Liver (tissue), 9 donors: Measurements from ENCODE around the gene PHF21B. TPM values are rescaled to one million over a fixed set of nuclear protein-coding genes. Genes with fewer than 3 reads are reported as not detected.

ENCODE experiments used
- DNase-seq: peaks from one replicate; pipeline ENCODE4 v3.0.0-alpha.2; 2017; ENCODE audit warnings: low spot score
- H3K27ac ChIP-seq, 2 donors: one replicate each; pipeline ENCODE4 v1.7.0; 2013; ENCODE audit warnings: inconsistent platforms in 2 of 2, low read length in 2 of 2, control low read depth in 1 of 2, low read depth in 1 of 2, mild to moderate bottlenecking in 1 of 2
- H3K27me3 ChIP-seq, 4 donors: one replicate each; pipeline versions ENCODE4 v1.6.1 to v1.7.0; 2013; ENCODE audit warnings: low read length in 3 of 4, inconsistent platforms in 1 of 4, mild to moderate bottlenecking in 1 of 4, moderate library complexity in 1 of 4; ENCODE audit not compliant: control insufficient read depth in 4 of 4, insufficient read depth in 4 of 4
- H3K36me3 ChIP-seq, 4 donors: one replicate each; pipeline versions ENCODE4 v1.6.1 to v1.7.0; 2013; ENCODE audit warnings: low read length in 3 of 4, mild to moderate bottlenecking in 3 of 4, low read depth in 1 of 4, moderate library complexity in 1 of 4; ENCODE audit not compliant: control insufficient read depth in 4 of 4, insufficient read depth in 3 of 4
- H3K4me1 ChIP-seq, 4 donors: one replicate each; pipeline versions ENCODE4 v1.6.1 to v1.7.0; 2013; ENCODE audit warnings: low read length in 3 of 4, mild to moderate bottlenecking in 3 of 4, moderate library complexity in 1 of 4; ENCODE audit not compliant: control insufficient read depth in 4 of 4, insufficient read depth in 4 of 4
- H3K4me3 ChIP-seq, 3 donors: one replicate each; pipeline versions ENCODE4 v1.6.1 to v1.7.0; 2013; ENCODE audit warnings: low read length in 3 of 3, control low read depth in 1 of 3, low read depth in 1 of 3, mild to moderate bottlenecking in 1 of 3
- H3K9ac ChIP-seq, 2 donors: one replicate each; pipeline ENCODE4 v1.7.0; 2013; ENCODE audit warnings: low read length in 2 of 2, mild to moderate bottlenecking in 2 of 2, moderate library complexity in 2 of 2, control low read depth in 1 of 2, low read depth in 1 of 2
- H3K9me3 ChIP-seq, 4 donors: one replicate each; pipeline versions ENCODE4 v1.6.1 to v1.7.0; 2013; ENCODE audit warnings: low read length in 3 of 4; ENCODE audit not compliant: control insufficient read depth in 4 of 4
- EGR1 ChIP-seq, 2 donors: IDR thresholded peaks; 2 replicates each; pipeline ENCODE4 v1.6.1; 2016 to 2018; ENCODE audit warnings: antibody characterized with exemption in 2 of 2, low read depth in 2 of 2
- FOXA1 ChIP-seq: IDR thresholded peaks from 2 replicates; pipeline ENCODE4 v1.6.1; 2016; ENCODE audit warnings: antibody characterized with exemption
- FOXA2 ChIP-seq: IDR thresholded peaks from 2 replicates; pipeline ENCODE4 v1.6.1; 2016; ENCODE audit warnings: antibody characterized with exemption
- HNF4A ChIP-seq, 2 donors: conservative IDR thresholded peaks; 2 replicates each; pipeline ENCODE4 v1.6.1; 2016; ENCODE audit warnings: antibody characterized with exemption in 2 of 2, mild to moderate bottlenecking in 2 of 2
- HNF4G ChIP-seq: IDR thresholded peaks from 2 replicates; pipeline ENCODE4 v1.6.1; 2016; ENCODE audit warnings: antibody characterized with exemption
- JUND ChIP-seq, 2 donors: IDR thresholded peaks; 2 replicates each; pipeline ENCODE4 v1.6.1; 2016; ENCODE audit warnings: antibody characterized with exemption in 2 of 2
- NR2F2 ChIP-seq: IDR thresholded peaks from 2 replicates; pipeline ENCODE4 v1.6.1; 2016; ENCODE audit warnings: antibody characterized with exemption
- RAD21 ChIP-seq, 2 donors: IDR thresholded peaks; 2 replicates each; pipeline ENCODE4 v1.6.1; 2016; ENCODE audit warnings: antibody characterized with exemption in 2 of 2, mild to moderate bottlenecking in 2 of 2
- RXRA ChIP-seq, 2 donors: IDR thresholded peaks; 2 replicates each; pipeline ENCODE4 v1.6.1; 2017 to 2018; ENCODE audit warnings: antibody characterized with exemption in 2 of 2, mild to moderate bottlenecking in 1 of 2
- SP1 ChIP-seq: IDR thresholded peaks from 2 replicates; pipeline ENCODE4 v1.6.1; 2018; ENCODE audit warnings: antibody characterized with exemption, mild to moderate bottlenecking
- TAF1 ChIP-seq: conservative IDR thresholded peaks from 2 replicates; pipeline ENCODE4 v1.6.1; 2016; ENCODE audit warnings: antibody characterized with exemption, mild to moderate bottlenecking
- WGBS: extraction: QIAGEN DNeasy Blood & Tissue Kit; methylation state at CpG from one replicate; pipeline ENCODE4 v1.1.7; 2013; 5-methylcytosine and 5-hydroxymethylcytosine counted together
- polyA plus RNA-seq, 2 donors: library from polyadenylated mRNA; stranded (reverse) in 1 of 2; unstranded in 1 of 2; fragments of 200-250 nt in 1 of 2; fragments of >200 nt in 1 of 2; fragmentation: Nextera tagmentation in 1 of 2; extraction: Ambion mirVana in 1 of 2; gene quantifications; one replicate each; pipeline versions ENCODE4 v1.2.1 to v1.2.3, GENCODE V29; 2013 to 2015
- total RNA-seq, 2 donors: library from RNA; depleted of rRNA; stranded (reverse); fragments of >200 nt; gene quantifications; one replicate each; pipeline ENCODE4 v1.2.3, GENCODE V29; 2014
- TF ChIP-seq, protein P1 (sequence below): IDR thresholded peaks from 2 replicates; pipeline ENCODE4 v1.6.1; 2016; ENCODE audit warnings: antibody characterized with exemption
- TF ChIP-seq, protein P2 (sequence below): IDR thresholded peaks from 2 replicates; pipeline ENCODE4 v1.6.1; 2016; ENCODE audit warnings: antibody characterized with exemption
- TF ChIP-seq, protein P3 (sequence below): IDR thresholded peaks from 2 replicates; pipeline ENCODE4 v1.6.1; 2016; ENCODE audit warnings: antibody characterized with exemption
- TF ChIP-seq, protein P4 (sequence below): fragments of 150-350 bp; IDR thresholded peaks from 2 replicates; pipeline ENCODE4 v1.5.1; 2017; ENCODE audit warnings: improper control_type of control experiment, low read depth, low read length; ENCODE audit not compliant: missing input control
- donor health status: healthy.
- donor health status: healthy.
- donor health status: healthy.
- donor health status: healthy.
- donor health status: healthy.

PHF21B gene
- total and polyA plus RNA-seq, 4 donors = not detected

DNA sequence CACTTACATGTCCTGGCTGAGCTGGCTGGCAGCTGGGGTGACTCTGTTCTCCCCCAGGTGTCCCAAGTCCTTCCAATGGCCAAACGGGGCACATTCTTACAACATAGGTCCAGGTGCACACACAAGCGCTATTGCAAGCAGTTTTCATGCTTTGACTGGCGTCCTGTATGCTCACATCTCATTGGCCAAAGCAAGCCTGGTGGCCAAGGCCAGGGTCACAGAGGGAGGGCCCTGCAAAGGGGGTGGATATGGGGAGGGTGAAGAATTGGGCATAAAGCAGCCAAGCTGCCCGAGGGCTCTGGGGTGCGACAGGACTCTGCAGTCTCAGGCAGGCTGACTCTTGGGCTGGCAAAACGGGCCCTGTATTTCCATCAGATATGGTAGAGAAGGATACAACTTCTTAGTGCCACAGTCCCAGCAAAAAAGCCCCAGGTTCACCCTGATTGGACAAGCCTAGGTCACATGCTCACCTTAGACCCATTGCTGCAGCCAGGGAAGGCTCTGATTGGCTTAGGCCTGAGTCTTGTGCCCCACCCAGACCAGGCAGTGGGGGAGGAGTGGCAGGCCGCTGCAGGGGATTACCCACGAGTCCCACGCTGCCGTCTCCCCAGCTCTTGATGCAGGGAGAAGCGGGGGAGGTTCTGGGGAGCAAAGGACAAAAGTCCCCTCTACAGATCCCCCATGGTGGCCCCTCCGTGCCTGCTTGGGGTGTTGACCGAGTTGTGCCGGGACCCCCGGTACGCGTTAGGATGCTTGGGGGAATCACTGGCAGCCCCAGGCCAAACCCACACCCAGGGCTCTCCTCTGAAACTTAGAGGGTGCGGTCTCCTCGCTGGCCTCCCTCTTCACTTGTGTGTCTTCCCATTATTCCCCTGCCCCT is 146.6 kb downstream of the PHF21B start:
- TF ChIP-seq, protein P1, sequence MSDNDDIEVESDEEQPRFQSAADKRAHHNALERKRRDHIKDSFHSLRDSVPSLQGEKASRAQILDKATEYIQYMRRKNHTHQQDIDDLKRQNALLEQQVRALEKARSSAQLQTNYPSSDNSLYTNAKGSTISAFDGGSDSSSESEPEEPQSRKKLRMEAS = no peak
- TF ChIP-seq, protein P2, sequence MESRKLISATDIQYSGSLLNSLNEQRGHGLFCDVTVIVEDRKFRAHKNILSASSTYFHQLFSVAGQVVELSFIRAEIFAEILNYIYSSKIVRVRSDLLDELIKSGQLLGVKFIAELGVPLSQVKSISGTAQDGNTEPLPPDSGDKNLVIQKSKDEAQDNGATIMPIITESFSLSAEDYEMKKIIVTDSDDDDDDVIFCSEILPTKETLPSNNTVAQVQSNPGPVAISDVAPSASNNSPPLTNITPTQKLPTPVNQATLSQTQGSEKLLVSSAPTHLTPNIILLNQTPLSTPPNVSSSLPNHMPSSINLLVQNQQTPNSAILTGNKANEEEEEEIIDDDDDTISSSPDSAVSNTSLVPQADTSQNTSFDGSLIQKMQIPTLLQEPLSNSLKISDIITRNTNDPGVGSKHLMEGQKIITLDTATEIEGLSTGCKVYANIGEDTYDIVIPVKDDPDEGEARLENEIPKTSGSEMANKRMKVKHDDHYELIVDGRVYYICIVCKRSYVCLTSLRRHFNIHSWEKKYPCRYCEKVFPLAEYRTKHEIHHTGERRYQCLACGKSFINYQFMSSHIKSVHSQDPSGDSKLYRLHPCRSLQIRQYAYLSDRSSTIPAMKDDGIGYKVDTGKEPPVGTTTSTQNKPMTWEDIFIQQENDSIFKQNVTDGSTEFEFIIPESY = no peak
- TF ChIP-seq EGR1 (IDR thresholded peaks at IDR 0.05; ENCODE audit: low read depth in 2 of 2) (no peak), RXRA (IDR thresholded peaks at IDR 0.05) (no peak), FOXA2 (no peak), SP1 (no peak), JUND (IDR thresholded peaks at IDR 0.05) (no peak), HNF4G (no peak), RAD21 (IDR thresholded peaks at IDR 0.05) (no peak)
- TF ChIP-seq, protein P3, sequence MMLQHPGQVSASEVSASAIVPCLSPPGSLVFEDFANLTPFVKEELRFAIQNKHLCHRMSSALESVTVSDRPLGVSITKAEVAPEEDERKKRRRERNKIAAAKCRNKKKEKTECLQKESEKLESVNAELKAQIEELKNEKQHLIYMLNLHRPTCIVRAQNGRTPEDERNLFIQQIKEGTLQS = no peak
- no peaks in the 10 kb centered on the region for H3K36me3 ChIP-seq
- no peak for DNase-seq
- H3K9ac ChIP-seq = no peak overlapping the region
- 87% methylated on average over 19 of the region's 19 CpGs for WGBS
- H3K27me3 ChIP-seq = no peaks in the 10 kb centered on the region
- H3K27ac ChIP-seq = no peak overlapping the region
- H3K9me3 ChIP-seq = no peaks in the 10 kb centered on the region
- H3K4me3 ChIP-seq = no peak overlapping the region
- no peaks in the 10 kb centered on the region for H3K4me1 ChIP-seq

DNA sequence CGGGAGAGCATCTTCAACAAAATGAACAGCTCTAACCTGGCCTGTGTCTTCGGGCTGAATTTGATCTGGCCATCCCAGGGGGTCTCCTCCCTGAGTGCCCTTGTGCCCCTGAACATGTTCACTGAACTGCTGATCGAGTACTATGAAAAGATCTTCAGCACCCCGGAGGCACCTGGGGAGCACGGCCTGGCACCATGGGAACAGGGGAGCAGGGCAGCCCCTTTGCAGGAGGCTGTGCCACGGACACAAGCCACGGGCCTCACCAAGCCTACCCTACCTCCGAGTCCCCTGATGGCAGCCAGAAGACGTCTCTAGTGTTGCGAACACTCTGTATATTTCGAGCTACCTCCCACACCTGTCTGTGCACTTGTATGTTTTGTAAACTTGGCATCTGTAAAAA is 147.5 kb downstream of the PHF21B start:
- no peaks in the 10 kb centered on the region for H3K27me3 ChIP-seq
- H3K27ac ChIP-seq = no peak overlapping the region
- H3K4me1 ChIP-seq = no peaks in the 10 kb centered on the region
- TF ChIP-seq HNF4G = no peak
- no peak for TF ChIP-seq RAD21 (IDR thresholded peaks at IDR 0.05)
- H3K36me3 ChIP-seq = no peaks in the 10 kb centered on the region
- no peaks in the 10 kb centered on the region for H3K9me3 ChIP-seq
- no peak overlapping the region for H3K9ac ChIP-seq
- WGBS = 87% methylated on average over 11 of the region's 11 CpGs
- DNase-seq = no peak
- no peak overlapping the region for H3K4me3 ChIP-seq

DNA sequence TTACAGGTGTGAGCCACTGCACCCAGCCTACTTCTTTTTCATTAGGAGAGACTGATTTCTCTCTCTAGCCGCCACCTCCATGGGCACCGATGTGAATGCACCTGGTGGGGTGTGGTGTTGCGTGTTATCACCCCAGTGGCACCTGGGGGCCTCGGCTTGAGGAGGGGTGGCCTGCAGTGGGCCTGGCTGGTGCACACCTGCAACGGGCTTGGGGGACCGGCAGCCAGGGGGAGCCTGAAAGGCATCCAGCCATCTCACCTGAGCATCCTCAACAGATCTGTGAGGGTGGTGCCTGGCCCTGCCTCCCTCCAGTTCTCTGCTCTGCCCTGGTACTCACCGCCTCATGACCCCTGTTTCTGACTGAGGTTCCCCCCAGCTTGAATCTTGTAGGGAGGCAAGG is 148.6 kb downstream of the PHF21B start:
- Histone ChIP-seq H3K4me3 (no peak overlapping the region), H3K27me3 (no peaks in the 10 kb centered on the region), H3K27ac (no peak overlapping the region), H3K36me3 (no peaks in the 10 kb centered on the region), H3K4me1 (no peaks in the 10 kb centered on the region), H3K9ac (no peak overlapping the region), H3K9me3 (no peaks in the 10 kb centered on the region)
- no peak for DNase-seq
- 89% methylated on average over 7 of the region's 7 CpGs for WGBS
- no peak for TF ChIP-seq NR2F2
- TF ChIP-seq, protein P4, sequence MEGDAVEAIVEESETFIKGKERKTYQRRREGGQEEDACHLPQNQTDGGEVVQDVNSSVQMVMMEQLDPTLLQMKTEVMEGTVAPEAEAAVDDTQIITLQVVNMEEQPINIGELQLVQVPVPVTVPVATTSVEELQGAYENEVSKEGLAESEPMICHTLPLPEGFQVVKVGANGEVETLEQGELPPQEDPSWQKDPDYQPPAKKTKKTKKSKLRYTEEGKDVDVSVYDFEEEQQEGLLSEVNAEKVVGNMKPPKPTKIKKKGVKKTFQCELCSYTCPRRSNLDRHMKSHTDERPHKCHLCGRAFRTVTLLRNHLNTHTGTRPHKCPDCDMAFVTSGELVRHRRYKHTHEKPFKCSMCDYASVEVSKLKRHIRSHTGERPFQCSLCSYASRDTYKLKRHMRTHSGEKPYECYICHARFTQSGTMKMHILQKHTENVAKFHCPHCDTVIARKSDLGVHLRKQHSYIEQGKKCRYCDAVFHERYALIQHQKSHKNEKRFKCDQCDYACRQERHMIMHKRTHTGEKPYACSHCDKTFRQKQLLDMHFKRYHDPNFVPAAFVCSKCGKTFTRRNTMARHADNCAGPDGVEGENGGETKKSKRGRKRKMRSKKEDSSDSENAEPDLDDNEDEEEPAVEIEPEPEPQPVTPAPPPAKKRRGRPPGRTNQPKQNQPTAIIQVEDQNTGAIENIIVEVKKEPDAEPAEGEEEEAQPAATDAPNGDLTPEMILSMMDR = no peak
- TF ChIP-seq HNF4G = no peak
- TF ChIP-seq RAD21 (IDR thresholded peaks at IDR 0.05) = no peak
- no peak for TF ChIP-seq HNF4A (conservative IDR thresholded peaks at IDR 0.05)
- no peak for TF ChIP-seq RXRA (IDR thresholded peaks at IDR 0.05)
- TF ChIP-seq EGR1 (IDR thresholded peaks at IDR 0.05; ENCODE audit: low read depth in 2 of 2) = no peak
- TF ChIP-seq FOXA2 = no peak
- no peak for TF ChIP-seq TAF1
- TF ChIP-seq, protein P1 = no peak
- TF ChIP-seq FOXA1 = no peak
